Measurements from ENCODE around the gene RPL14.
"Not testable (repeated sequence)": the region's sequence is repeated elsewhere in the genome, so short reads cannot be mapped to it uniquely, and the experiment has no call there.

Gene RPL14

GRCh38 chr3:40456940-40457823 is at the start of gene RPL14:
Gene RPL14, plus strand, starts transcription at chr3:40457339. Its CDS starts 133 bp downstream, at chr3:40457472.
- DNase-seq, result peak; percentile 93 to 96

- DNase-seq, result no peak
These were observed 49.5 kb upstream of the RPL14 start for GRCh38 chr3:40407611-40408010.

DNA sequence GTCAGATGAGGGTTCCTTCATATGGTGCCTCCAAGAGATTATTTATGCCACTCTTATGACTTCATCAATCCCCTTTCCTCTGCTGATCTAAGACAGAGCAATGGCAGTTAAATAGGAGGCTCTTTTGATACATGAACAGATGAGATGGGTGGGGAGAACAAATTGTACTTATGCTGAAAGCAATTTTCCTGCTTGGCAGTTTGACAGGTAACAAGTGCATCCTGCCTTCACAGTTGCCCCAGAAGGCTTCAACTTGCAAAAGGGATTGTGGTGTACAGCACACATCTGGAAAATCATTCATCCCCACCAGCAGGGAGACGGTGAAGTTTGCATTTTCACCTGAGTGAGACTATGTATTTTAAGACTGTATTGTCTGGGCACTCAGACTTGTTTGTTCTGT is 42.9 kb upstream of the RPL14 start:
- DNase-seq, result no peak

DNA sequence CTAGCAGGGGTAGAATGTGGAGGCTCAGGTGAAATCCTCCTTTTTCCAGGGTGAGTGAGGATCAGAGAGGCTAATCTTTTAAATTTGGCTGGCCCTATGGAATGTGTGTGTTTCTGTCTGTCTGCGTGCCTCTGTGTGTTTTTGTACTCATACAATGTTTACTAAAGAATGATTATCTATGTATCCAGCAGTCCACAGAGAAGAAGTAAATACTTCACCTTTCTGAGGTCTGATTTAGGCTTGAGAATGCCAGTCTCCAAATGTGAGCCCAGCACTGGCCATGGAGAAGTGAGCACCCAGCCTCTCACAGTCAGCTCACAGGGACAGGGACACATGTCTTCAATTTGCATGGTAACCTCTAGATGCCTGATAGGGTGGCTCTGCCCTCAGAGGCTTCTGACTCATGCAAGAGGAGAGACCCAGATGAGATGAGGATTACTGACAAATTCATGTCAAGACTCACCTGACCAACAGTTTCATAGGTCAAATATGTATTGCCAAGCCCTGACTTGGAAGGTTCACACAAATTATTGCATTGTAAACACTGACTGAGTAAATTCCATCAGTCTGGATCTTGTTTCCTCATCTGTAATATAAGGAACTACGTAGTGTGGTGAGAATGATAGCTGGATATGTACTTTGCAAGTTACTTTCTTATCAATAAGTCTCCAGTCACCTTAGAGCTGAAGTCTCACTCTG is 39.1 kb upstream of the RPL14 start:
- no peak for DNase-seq

GRCh38 chr3:40422861-40423260 is 34.3 kb upstream of the RPL14 start:
- DNase-seq, result no peak

DNA sequence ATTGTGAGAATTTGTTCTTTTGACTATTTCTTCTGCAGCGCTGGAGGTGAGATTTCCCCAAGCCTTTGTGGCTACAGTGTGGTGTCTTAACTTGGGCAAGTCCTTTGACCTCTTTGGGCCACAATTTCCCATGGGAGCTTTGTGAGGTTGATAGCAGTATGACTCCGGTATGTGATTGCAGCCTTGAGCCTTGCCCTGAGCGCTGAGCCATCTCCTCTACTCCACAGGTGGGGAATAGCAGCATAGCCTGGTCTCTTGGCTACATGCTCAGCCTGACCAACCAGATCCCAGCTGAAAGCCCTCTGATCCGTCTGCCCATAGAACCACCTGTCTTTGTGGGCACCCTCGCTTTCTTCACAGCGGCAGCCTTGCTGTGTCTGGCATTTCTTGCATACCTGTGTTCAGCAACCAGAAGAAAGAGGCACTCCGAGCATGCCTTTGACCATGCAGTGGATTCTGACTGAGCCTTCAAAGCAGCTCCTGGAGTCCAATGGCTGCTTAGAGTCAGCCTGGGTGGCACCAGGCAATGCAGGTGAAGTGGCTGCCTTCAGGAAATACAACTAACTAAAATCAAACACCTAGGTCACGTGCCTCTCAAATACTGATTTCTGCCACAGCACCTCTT is 30.0 kb upstream of the RPL14 start:
- no peak for DNase-seq

DNA sequence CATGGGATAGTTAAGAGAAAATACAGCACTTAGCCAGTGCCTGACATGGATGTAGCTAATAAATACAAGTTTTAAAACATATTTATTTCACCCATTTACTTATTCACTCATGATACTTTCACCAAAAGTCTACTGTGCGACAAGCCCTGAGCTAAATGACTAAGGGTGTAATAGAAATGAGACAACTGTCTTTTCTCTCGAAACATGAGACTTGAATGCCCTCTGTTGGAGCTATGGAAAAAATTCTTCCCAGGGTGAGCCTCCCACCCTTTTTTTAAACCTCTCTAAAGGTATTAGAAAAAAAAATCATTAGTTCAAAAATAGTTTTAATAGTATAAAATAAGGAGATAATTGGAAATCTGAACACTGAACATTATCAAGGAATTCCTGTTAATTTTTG is 24.3 kb upstream of the RPL14 start:
- no peak for DNase-seq

DNA sequence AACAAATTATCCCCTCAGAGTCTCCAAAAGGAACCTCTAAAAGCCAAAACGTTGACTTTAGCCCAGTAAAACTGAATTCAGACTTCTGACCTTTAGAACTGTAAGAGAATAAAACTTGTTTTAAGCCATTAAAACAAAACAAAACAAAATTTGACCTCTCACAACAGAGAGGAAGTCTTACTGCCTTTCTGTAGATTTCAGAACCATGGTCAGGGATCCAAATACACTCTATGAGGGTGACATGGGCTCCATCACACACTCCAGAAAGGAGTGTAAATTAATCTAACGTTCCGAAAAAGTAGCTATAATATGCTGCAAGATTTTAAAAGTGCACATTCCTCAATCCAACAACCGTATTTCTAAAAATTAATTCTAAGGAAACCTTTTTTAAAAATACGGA is 19.2 kb upstream of the RPL14 start:
- DNase-seq, result no peak

- no peak for DNase-seq
These were observed 12.1 kb upstream of the RPL14 start for GRCh38 chr3:40445062-40445461.

DNA sequence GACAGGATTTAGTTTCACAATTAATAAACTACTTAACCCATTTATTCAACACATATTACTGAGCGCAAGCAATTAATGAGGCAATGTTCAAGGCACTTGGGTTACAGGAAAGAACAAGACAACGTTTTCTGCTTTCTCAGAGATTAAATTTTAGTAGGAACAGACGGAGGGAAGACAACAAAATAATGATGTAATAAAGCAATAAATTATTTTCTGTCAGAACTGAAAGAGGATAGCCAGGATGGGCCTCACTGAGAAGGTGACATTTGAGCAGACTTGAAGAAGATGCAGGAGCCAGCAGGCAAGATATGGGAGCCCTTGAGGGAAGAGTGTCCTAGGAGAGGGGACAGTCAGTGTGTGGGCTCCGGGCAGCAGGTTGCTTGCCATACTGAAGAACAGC is 11.3 kb upstream of the RPL14 start:
- no peak for DNase-seq

DNA sequence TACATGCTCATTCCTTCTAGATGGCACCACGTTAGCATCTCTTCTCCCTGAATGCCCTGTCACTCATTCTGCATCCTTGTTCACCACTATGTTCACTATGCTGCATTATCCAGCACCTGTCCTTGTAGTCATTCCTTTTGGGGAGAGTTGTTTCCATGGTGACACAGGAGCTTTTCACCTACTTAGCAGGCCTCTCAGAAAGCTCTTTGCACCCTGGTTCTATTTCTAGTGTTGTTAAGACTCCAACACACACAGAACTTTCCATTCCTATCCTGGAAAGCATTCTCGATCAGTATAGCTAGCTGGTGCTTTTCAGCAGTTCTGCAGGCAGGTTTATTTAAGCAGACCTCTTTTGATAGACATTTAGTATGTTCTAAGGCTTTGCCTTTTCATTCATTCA is 6.7 kb upstream of the RPL14 start:
- no peak for DNase-seq

- no peak for DNase-seq
These were observed 5.6 kb upstream of the RPL14 start for GRCh38 chr3:40451551-40451950.

DNA sequence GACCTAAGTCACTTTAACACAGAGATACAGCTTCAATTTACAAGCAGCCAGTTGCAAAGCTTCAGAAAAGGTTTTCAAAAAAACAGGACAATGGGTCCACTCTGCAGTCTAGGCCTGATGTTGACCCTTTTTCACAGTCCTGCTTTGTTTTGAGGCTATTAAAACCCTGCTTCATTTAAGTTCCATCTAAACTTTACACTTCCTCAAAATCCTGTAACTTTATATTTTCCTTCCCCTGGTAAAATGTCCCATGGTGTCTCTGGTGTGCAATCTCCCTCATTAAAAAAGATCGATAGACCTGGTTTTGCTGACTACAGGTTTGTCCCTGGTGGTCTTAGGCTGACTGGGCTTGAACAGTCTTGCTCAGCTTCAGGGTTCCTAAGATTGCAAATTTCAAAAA is 5.1 kb upstream of the RPL14 start:
- DNase-seq, result no peak

DNA sequence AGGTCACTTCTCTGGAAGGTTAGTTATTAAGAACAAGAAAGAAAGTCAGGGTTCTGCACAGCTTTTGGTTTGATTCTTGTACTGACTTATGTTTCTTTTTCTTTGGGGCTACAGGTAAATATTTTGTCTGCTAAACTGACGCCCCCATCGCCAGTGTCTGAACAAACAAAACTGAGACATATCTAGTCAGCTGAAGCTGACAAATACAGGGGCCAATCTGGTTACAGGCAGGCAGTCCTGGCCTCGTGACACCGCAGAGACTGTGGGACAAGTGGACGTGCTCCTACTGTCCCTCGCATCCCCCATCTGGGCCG is 4.6 kb upstream of the RPL14 start:
- no peak for DNase-seq

DNA sequence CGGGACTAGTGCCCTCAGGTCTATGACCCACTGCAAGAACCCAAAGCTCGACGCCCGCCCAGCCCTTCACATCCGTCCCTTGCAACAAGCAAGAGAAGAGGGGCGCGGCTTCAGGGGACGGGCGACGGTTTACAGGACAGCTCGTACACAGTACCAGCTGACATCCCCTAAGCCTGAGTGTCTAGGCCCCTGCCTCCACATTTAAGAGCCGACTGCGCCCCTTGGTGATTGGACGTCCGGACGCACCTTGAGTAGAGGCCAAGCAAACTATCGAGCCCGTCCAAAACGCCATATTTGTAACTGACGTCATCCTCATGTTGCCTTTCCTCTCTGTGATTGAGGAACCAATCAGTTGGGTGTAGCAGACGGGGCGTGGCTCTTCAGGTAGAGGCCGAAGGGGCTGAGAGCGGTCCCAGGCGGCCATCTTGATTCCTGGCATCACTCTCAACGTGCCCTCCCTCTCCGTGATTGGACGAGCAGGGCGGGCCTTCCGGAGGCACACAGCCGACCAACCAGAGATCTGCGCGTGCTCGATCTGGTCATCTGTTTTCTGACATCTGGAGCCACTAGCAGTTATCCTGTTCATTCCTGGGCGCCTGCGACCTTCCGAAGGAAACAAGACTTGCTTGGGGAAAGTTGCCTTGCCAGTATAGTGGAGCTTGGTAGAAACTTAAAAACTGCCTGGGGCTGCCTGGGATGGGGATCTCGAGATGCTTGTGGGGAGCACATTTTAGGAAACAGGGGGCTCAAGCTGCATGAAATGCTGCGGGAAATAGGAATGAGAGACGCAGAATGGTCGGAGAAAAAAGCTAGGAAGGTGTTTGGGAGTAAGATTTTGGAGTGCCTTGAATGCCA is 4.0 kb upstream of the RPL14 start:
- peak; percentile 95 to 98 for DNase-seq

- DNase-seq, result no peak
These were observed 3.2 kb upstream of the RPL14 start for GRCh38 chr3:40453933-40454332.

DNA sequence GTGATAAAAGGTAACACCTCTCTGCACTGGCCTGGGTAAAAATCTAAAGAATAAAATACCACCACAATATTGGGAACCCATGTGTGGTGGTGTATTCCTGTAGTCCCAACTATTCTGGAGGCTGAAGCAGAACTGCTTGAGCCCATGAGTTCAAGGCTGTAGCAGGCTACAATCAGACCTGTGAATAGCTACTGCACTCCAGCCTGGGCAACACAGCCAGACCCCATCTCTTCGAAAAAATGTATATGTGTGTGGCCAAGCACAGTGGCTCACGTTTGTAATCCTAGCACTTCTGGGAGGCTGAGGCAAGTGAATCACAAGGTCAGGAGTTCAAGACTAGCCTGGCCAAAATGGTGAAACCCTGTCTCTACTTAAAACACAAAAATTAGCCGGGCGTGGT is 1.8 kb upstream of the RPL14 start:
- DNase-seq, result no peak

DNA sequence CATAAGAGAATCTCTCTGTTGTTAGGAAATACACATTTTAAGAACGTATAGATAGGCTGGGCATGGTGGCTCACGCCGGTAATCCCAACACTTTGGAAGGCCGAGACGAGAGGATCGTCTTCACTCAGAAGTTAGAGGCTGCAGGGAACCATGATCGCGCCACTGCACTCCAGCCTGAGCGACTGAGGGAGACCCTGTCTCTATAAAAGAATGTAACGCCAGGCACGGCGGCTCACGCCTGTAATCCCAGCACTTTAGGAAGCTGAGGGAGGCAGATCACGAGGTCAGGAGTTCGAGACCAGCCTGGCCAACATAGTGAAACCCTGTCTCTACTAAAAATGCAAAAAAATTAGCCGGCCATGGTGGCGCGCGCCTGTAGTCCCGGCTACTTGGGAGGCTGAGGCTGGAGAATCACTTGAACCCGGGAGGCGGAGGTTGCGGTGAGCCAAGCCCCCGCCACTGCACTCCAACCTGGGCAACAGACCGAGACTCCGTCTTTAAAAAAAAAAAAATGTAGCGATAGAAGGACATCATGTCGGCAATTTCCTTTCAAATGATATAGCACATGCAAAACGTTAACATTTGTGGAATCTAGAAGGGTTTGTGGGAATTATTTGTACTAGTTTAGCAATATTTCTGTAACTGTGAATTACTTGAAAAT is 730 bp upstream of the RPL14 start:
- DNase-seq, result no peak

GRCh38 chr3:40458473-40458872 is 1.3 kb downstream of the RPL14 start:
- DNase-seq, result no peak

- DNase-seq, result not testable (repeated sequence)
These were observed 3.3 kb downstream of the RPL14 start for GRCh38 chr3:40460481-40460880.

DNA sequence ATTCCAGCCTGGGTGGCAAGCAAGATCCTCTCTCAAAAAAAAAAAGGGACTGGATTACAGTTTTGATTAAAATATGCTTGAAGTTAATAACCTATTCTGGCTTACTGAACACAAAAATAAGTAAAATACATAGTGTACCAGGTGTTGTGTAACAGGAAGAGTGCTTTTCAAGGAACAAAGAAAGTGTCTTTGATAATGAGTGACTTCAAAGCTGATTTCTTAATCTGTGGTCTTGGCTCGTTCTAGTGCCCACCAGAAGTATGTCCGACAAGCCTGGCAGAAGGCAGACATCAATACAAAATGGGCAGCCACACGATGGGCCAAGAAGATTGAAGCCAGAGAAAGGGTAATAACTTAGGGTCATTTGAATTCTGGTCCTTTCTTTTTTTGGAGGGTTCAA is 4.0 kb downstream of the RPL14 start:
- DNase-seq, result no peak

- not testable (repeated sequence) for DNase-seq
These were observed 5.7 kb downstream of the RPL14 start for GRCh38 chr3:40462838-40463237.

Data from hippocampal formation (tissue), 2 donors.